PC-3 (cell line): Measurements from ENCODE around the gene TACC2. TPM values are rescaled to one million over a fixed set of nuclear protein-coding genes. Genes with fewer than 3 reads are reported as not detected.

ENCODE experiments used
- ATAC-seq: fragments of 200-7000 bp; cut with Tn5 transposase; 2 replicates; pipeline ENCODE4 v1.9.1; 2020; ENCODE audit warnings: mild to moderate bottlenecking, moderate library complexity
- BruUV-seq: library from RNA; stranded (reverse); fragments of 400-500 nt; replicated peaks from 2 replicates; lab custom pipeline; 2021; lab: Mats Ljungman, UMichigan
- CTCF ChIA-PET: fragments of 300-600 bp; sonication (Branson Sonifier 250); formaldehyde crosslinking; loops from one replicate; lab custom pipeline; 2022; ENCODE audit warnings: antibody characterized with exemption; lab: Charles Lee
- POLR2A ChIA-PET: fragments of 300-600 bp; sonication (Branson Sonifier 250); formaldehyde crosslinking; loops from one replicate; lab custom pipeline; 2022; ENCODE audit warnings: antibody characterized with exemption; ENCODE audit not compliant: unreplicated experiment; lab: Charles Lee
- DNase-seq: peaks from one replicate; pipeline ENCODE4 v3.0.0-alpha.2; 2015
- H2AFZ ChIP-seq: fragments of 300-600 bp; sonication (generic); 2 replicates; pipeline ENCODE4 v1.6.0; 2016; ENCODE audit warnings: antibody characterized with exemption, low read length
- H3F3A ChIP-seq: fragments of 300-600 bp; sonication (generic); one replicate; pipeline ENCODE4 v1.6.0; 2017; ENCODE audit warnings: antibody characterized with exemption, low read length, control low read depth, mild to moderate bottlenecking; ENCODE audit not compliant: unreplicated experiment
- H3K27ac ChIP-seq: fragments of 300-600 bp; sonication (generic); 2 replicates; pipeline ENCODE4 v1.5.1; 2016; ENCODE audit warnings: mild to moderate bottlenecking, low read length
- H3K27me3 ChIP-seq: fragments of 300-600 bp; sonication (generic); 2 replicates; pipeline ENCODE4 v1.6.1; 2016; ENCODE audit warnings: low read length, mixed read lengths
- H3K36me3 ChIP-seq: fragments of 300-600 bp; sonication (generic); 2 replicates; pipeline ENCODE4 v1.6.1; 2016; ENCODE audit warnings: low read depth, mixed run types, low read length, mixed read lengths
- H3K4me1 ChIP-seq: fragments of 300-600 bp; sonication (generic); 2 replicates; pipeline ENCODE4 v1.5.1; 2016; ENCODE audit warnings: low read length; ENCODE audit not compliant: insufficient read depth
- H3K4me2 ChIP-seq: fragments of 300-600 bp; sonication (generic); 2 replicates; pipeline ENCODE4 v1.6.0; 2016; ENCODE audit warnings: low read length
- H3K4me3 ChIP-seq: fragments of 300-600 bp; sonication (generic); 2 replicates; pipeline ENCODE4 v1.5.1; 2016; ENCODE audit warnings: mild to moderate bottlenecking, low read length, mixed read lengths
- H3K79me2 ChIP-seq: fragments of 300-600 bp; sonication (generic); 2 replicates; pipeline ENCODE4 v1.6.1; 2017; ENCODE audit warnings: low read length, mixed read lengths
- H3K9ac ChIP-seq: fragments of 300-600 bp; sonication (generic); 2 replicates; pipeline ENCODE4 v1.6.0; 2016; ENCODE audit warnings: mild to moderate bottlenecking, low read length
- H3K9me2 ChIP-seq: fragments of 300-600 bp; sonication (generic); replicated peaks from 2 replicates; pipeline ENCODE4 v1.6.1; 2016; ENCODE audit warnings: mixed run types, low read length, mixed read lengths
- H3K9me3 ChIP-seq: fragments of 300-600 bp; sonication (generic); 2 replicates; pipeline ENCODE4 v1.6.1; 2016; ENCODE audit warnings: low read length, mixed read lengths
- H4K20me1 ChIP-seq: fragments of 300-600 bp; sonication (generic); 2 replicates; pipeline ENCODE4 v1.6.1; 2016; ENCODE audit warnings: low read length, mixed read lengths
- CTCF ChIP-seq: fragments of 300-600 bp; sonication (generic); conservative IDR thresholded peaks from 2 replicates; pipeline ENCODE4 v1.5.1; 2017; ENCODE audit warnings: antibody characterized with exemption, low read depth, mild to moderate bottlenecking, low read length
- EZH2 ChIP-seq: fragments of 300-600 bp; sonication (generic); IDR thresholded peaks from one replicate; pipeline ENCODE4 v1.6.1; 2017; ENCODE audit warnings: antibody characterized with exemption, mild to moderate bottlenecking, low read length; ENCODE audit not compliant: unreplicated experiment
- EZH2phosphoT487 ChIP-seq: fragments of 300-600 bp; sonication (generic); IDR thresholded peaks from 2 replicates; pipeline ENCODE4 v1.6.1; 2018; ENCODE audit warnings: mild to moderate bottlenecking, antibody characterized with exemption, low read length, borderline replicate concordance
- intact Hi-C: fragments of 100-400 bp; cut with micrococcal nuclease; formaldehyde crosslinking; loops from 2 replicates; pipeline ENCODE4 v1.9.0; 2023
- total RNA-seq: library from RNA; depleted of rRNA; stranded (reverse); fragments of >200 nt; gene quantifications from 2 replicates; pipeline ENCODE4 v1.2.3, GENCODE V29; 2014

Gene TACC2
- total RNA-seq, 1 experiment from 2014 or later: 31.7 TPM

GRCh38 chr10:121974019-121974534 lies 14.9 kb upstream of the TACC2 start:
- intact Hi-C loops: loop anchor here (1.0 to 5.0 kb wide), 3 partner anchors 46 to 139 kb away; partner anchors contain the start of gene ATE1
- H2AFZ ChIP-seq: peak overlapping the region; percentile 93
- ATAC-seq (peak; percentile 37), DNase-seq (no peak)
- H3F3A ChIP-seq: no peaks in the 10 kb centered on the region
- peak overlapping the region; percentile 90 for H3K4me3 ChIP-seq
- H3K9me3 ChIP-seq: no peaks in the 10 kb centered on the region
- H3K27me3 ChIP-seq: no peaks in the 10 kb centered on the region
- H3K27ac ChIP-seq: peak overlapping the region; percentile 90
- H3K79me2 ChIP-seq: peaks cover 26% of the 10 kb centered on the region
- H3K4me2 ChIP-seq: peak overlapping the region; percentile 94
- no peaks in the 10 kb centered on the region for H3K9me2 ChIP-seq
- H3K36me3 ChIP-seq: 0 out of 2 replicates have a peak, but pooled peaks cover 2% of the 10 kb centered on the region
- H4K20me1 ChIP-seq: 0 out of 2 replicates have a peak, but pooled peaks cover 4% of the 10 kb centered on the region
- H3K4me1 ChIP-seq: peaks cover 7% of the 10 kb centered on the region; the same call in 1 of the 2 replicates
- BruUV-seq: no TSS peak
- ChIA-PET POLR2A (interaction anchor here (0.6 kb wide), 1 partner anchor 95 kb away, joined by 6 read pairs; no protein-coding TSS in a partner anchor), CTCF (interaction anchor here (1.0 kb wide), 1 partner anchor 139 kb away, joined by 3 read pairs; no protein-coding TSS in a partner anchor)
- TF ChIP-seq CTCF (no peak), EZH2 (no peak), EZH2phosphoT487 (no peak)
- peak overlapping the region; percentile 99 for H3K9ac ChIP-seq

- peak; percentile 71 for DNase-seq
- intact Hi-C loops: loop anchor here (1.0 to 5.0 kb wide), 3 partner anchors 46 to 138 kb away; partner anchors contain the start of gene ATE1
- Histone ChIP-seq H3K36me3 (0 out of 2 replicates have a peak, but pooled peaks cover 2% of the 10 kb centered on the region), H3K4me1 (peaks cover 7% of the 10 kb centered on the region; the same call in 1 of the 2 replicates), H4K20me1 (0 out of 2 replicates have a peak, but pooled peaks cover 4% of the 10 kb centered on the region), H3K27ac (peak within 1 kb of the TSS; percentile 90), H2AFZ (peak within 1 kb of the TSS; percentile 93), H3K9ac (peak within 1 kb of the TSS; percentile 99), H3K9me2 (no peaks in the 10 kb centered on the region), H3K4me3 (peak within 1 kb of the TSS; percentile 90), H3K79me2 (peaks cover 26% of the 10 kb centered on the region), H3K4me2 (peak within 1 kb of the TSS; percentile 94), H3F3A (no peaks in the 10 kb centered on the region), H3K27me3 (no peaks in the 10 kb centered on the region), H3K9me3 (no peaks in the 10 kb centered on the region)
- TF ChIP-seq CTCF: peak; percentile 72
- no peak for TF ChIP-seq EZH2
- no peak for TF ChIP-seq EZH2phosphoT487
- CTCF ChIA-PET: interaction anchor here (1.0 kb wide), 1 partner anchor 138 kb away, joined by 3 read pairs; no protein-coding TSS in a partner anchor
- BruUV-seq: no TSS peak
- ATAC-seq: peak; percentile 81
- POLR2A ChIA-PET: no interaction called here
Observed at GRCh38 chr10:121974535-121975294, 14.2 kb upstream of the TACC2 start, which contains the start of gene NSMCE4A. TSS of gene NSMCE4A (minus strand) at chr10:121975217. CDS start at chr10:121975165, 52 bp downstream.
